HEK293T (cell line): ENCODE data around the gene STAT4.

Experiments
- CTCF ChIA-PET: fragments of 350-600 bp; formaldehyde crosslinking; extraction: SDS; loops from one replicate; lab custom pipeline; 2021; ENCODE audit warnings: antibody characterized with exemption, inconsistent platforms; lab: Yijun Ruan, JAX
- POLR2A ChIA-PET: fragments of 350-600 bp; formaldehyde crosslinking; extraction: SDS; loops from one replicate; lab custom pipeline; 2020; ENCODE audit warnings: antibody characterized with exemption, inconsistent platforms; lab: Yijun Ruan, JAX
- DNase-seq: peaks from one replicate; pipeline ENCODE4 v3.0.0; 2012; ENCODE audit warnings: mixed read lengths; ENCODE audit errors: extremely low spot score
- ARNT ChIP-seq: fragments of 450-650 bp; IDR thresholded peaks from 2 replicates; pipeline ENCODE4 v1.6.1; 2017; ENCODE audit warnings: mild to moderate bottlenecking
- BHLHE40 ChIP-seq: fragments of 450-650 bp; IDR thresholded peaks from 2 replicates; pipeline ENCODE4 v1.6.1; 2016; ENCODE audit warnings: mild to moderate bottlenecking, moderate library complexity, borderline replicate concordance
- CTBP1 ChIP-seq: fragments of 450-650 bp; IDR thresholded peaks from 2 replicates; pipeline ENCODE4 v1.6.1; 2016; ENCODE audit warnings: borderline replicate concordance
- ELF4 ChIP-seq: fragments of 450-650 bp; IDR thresholded peaks from 2 replicates; pipeline ENCODE4 v1.6.1; 2017; ENCODE audit warnings: antibody characterized with exemption
- FOXA1 ChIP-seq: fragments of 450-650 bp; IDR thresholded peaks from 2 replicates; pipeline ENCODE4 v1.6.1; 2016; ENCODE audit warnings: mild to moderate bottlenecking
- FOXK2 ChIP-seq: fragments of 450-650 bp; IDR thresholded peaks from 2 replicates; pipeline ENCODE4 v1.6.1; 2016; ENCODE audit warnings: mild to moderate bottlenecking
- FOXM1 ChIP-seq: fragments of 450-650 bp; IDR thresholded peaks from 2 replicates; pipeline ENCODE4 v1.6.1; 2017; ENCODE audit warnings: mild to moderate bottlenecking, borderline replicate concordance
- HDGF ChIP-seq: fragments of 450-650 bp; IDR thresholded peaks from 2 replicates; pipeline ENCODE4 v1.6.1; 2017; ENCODE audit warnings: antibody characterized with exemption, borderline replicate concordance
- L3MBTL2 ChIP-seq: fragments of 450-650 bp; conservative IDR thresholded peaks from 2 replicates; pipeline ENCODE4 v1.6.1; 2016; ENCODE audit warnings: mild to moderate bottlenecking
- LEF1 ChIP-seq: fragments of 450-650 bp; IDR thresholded peaks from 2 replicates; pipeline ENCODE4 v1.6.1; 2017; ENCODE audit warnings: mild to moderate bottlenecking, borderline replicate concordance
- NFRKB ChIP-seq: fragments of 450-650 bp; IDR thresholded peaks from 2 replicates; pipeline ENCODE4 v1.6.1; 2016; ENCODE audit warnings: mild to moderate bottlenecking, moderate library complexity
- SP1 ChIP-seq: fragments of 450-650 bp; IDR thresholded peaks from 2 replicates; pipeline ENCODE4 v1.6.1; 2017
- SUZ12 ChIP-seq: fragments of 450-650 bp; IDR thresholded peaks from 2 replicates; pipeline ENCODE4 v1.6.1; 2016; ENCODE audit warnings: mild to moderate bottlenecking
- TARDBP ChIP-seq: fragments of 450-650 bp; IDR thresholded peaks from 2 replicates; pipeline ENCODE4 v1.6.1; 2016
- ZNF384 ChIP-seq: fragments of 450-650 bp; IDR thresholded peaks from 2 replicates; pipeline ENCODE4 v1.6.1; 2016
- TF ChIP-seq, protein P1 (sequence below): fragments of 450-650 bp; IDR thresholded peaks from 2 replicates; pipeline ENCODE4 v1.6.1; 2016

Gene STAT4

GRCh38 chr2:191026377-191026776, 124.4 kb downstream of the STAT4 start:
- CTCF ChIA-PET, result interaction anchor here (0.7 kb wide), 1 partner anchor 937 kb away, joined by 3 read pairs; no protein-coding TSS in a partner anchor
- TF ChIP-seq FOXM1 (no peak), SP1 (no peak), TARDBP (no peak), L3MBTL2 (no peak), HDGF (no peak), FOXK2 (no peak), ZNF384 (no peak), ARNT (no peak), NFRKB (no peak), CTBP1 (no peak), LEF1 (no peak), FOXA1 (no peak), SUZ12 (no peak), ELF4 (no peak), BHLHE40 (no peak)
- TF ChIP-seq, protein P1, sequence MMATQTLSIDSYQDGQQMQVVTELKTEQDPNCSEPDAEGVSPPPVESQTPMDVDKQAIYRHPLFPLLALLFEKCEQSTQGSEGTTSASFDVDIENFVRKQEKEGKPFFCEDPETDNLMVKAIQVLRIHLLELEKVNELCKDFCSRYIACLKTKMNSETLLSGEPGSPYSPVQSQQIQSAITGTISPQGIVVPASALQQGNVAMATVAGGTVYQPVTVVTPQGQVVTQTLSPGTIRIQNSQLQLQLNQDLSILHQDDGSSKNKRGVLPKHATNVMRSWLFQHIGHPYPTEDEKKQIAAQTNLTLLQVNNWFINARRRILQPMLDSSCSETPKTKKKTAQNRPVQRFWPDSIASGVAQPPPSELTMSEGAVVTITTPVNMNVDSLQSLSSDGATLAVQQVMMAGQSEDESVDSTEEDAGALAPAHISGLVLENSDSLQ, result no peak
- DNase-seq, result no peak
- POLR2A ChIA-PET, result no interaction called here

DNA sequence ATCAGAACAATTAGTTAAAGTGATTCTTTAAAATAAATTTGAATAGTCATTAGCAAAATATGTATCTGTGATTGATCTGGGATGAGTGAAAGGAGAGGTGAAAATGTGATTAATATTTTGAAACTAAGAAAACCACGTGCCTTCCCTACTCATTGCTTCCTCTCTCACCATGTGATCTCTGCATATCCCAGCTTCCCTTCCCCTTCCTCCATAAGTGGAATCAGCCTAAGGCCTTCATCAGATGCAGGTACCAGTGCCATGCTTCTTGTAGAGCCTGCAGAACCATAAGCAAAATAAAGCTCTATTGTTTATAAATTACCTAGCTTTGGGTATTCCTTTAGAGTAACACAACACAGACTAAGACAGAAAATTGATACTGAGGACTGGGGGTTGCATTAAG, 125.7 kb downstream of the STAT4 start:
- CTCF ChIA-PET, result no interaction called here

DNA sequence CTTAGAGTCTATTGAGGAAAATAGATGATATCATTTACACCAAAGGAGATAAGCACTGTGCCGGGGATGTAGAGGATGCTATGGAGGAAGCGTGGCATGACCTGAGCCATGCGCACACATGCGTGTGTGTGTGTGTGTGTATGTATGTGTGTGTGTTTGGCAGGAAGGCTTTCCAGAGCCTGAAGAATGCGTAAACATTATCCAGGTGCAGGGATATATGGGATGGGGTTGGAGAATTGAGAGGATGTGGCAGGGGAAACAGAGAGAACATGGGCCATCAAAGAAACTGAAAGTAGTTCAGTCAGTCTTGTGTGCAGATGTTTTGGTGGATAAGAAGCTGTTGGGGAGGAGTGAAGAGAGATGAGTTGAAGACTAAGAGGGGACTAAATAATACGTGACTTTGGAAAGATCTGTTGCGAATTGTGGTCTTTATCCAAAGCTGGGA, 127.5 kb downstream of the STAT4 start:
- ChIA-PET POLR2A (interaction anchor here (1.3 to 1.4 kb wide), 2 partner anchors 9 to 12 kb away, joined by 3 to 4 read pairs; partner anchors contain the start of gene STAT1), CTCF (no interaction called here)
- TF ChIP-seq CTBP1 (no peak), TARDBP (no peak), LEF1 (no peak), ARNT (no peak), L3MBTL2 (no peak), ZNF384 (no peak), ELF4 (no peak), FOXA1 (no peak), BHLHE40 (no peak), SUZ12 (no peak), SP1 (no peak), FOXM1 (no peak), HDGF (no peak), NFRKB (no peak), FOXK2 (no peak)
- TF ChIP-seq, protein P1, result no peak
- DNase-seq, result no peak

More for the DNA sequence above, 125.7 kb downstream of the STAT4 start:
- TF ChIP-seq BHLHE40 (no peak), ARNT (no peak), FOXK2 (no peak), TARDBP (no peak), CTBP1 (no peak)
- DNase-seq, result no peak
- POLR2A ChIA-PET, result interaction anchor here (1.2 kb wide), 1 partner anchor 11 kb away, joined by 5 read pairs; the partner anchor contains the start of gene STAT1

DNA sequence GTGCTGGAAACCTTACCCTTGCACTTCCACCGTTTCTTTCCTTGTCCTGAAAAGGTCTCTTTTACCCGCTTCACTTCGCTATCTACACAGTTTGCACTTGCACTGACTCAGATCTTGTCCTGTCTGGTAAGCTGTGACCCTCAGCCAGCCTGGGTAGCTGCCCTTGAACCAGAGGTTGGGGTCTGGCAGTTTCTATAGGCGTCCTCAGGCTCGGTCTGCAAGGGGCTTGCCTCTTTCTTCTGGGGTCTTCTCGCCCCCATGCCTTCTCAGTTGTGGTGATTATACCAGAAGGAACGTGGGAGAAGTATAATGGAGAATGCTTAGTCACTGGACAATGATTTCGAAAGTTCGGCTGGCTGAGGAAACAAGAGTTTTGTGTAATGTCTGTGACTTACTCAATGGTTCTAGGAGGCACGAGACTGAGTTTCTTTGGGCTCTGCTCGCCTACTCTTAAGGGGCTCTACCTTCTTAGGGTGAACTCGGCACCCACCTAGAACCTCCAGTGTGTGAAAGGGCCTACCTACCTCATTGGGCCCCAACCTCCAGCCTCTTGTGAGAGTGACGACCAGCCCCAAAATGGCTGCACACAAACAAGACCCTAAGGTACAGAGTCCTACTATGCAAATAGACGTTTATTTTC, 129.9 kb downstream of the STAT4 start:
- ChIA-PET CTCF (interaction anchor here (0.6 kb wide), 1 partner anchor 601 kb away, joined by 3 read pairs; no protein-coding TSS in a partner anchor), POLR2A (interaction anchor here (1.1 to 1.6 kb wide), 2 partner anchors 13 to 139 kb away, joined by 3 to 4 read pairs; no protein-coding TSS in a partner anchor)
- DNase-seq, result no peak
- TF ChIP-seq CTBP1 (no peak), ELF4 (no peak), FOXK2 (no peak), HDGF (no peak), FOXA1 (no peak), LEF1 (no peak), ZNF384 (no peak), NFRKB (no peak), TARDBP (no peak), L3MBTL2 (no peak), BHLHE40 (no peak), SP1 (no peak), ARNT (no peak), SUZ12 (no peak), FOXM1 (no peak)
- TF ChIP-seq, protein P1, result no peak

DNA sequence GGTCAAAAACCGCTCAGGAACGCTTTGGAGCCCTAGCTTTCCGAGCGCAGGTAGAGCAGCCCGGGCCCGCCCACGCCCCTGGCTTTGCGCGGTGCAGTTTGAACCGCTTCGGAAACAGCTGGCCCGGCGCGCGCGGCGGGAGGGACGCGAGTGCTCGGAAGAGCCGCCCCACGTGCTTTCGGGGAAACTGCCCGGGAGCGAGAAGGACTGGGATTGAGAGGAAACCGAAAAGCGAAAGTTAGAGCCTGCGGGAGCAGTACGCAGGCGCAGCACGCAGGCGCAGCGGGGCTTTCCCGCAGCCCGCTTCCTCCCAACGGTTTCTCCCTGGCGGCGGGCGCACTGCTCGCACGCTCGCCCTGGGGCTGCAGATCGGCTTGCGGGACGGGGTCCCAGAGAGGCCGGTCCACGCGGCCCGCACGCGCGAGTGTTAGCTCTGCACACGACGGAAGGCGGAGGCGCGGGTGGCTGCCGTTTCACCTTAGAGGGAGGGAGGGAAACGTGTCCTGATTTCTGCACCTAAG, 130.5 kb downstream of the STAT4 start:
- TF ChIP-seq ARNT (peak; percentile 83), LEF1 (no peak), TARDBP (no peak), HDGF (no peak), NFRKB (peak; percentile 80), ZNF384 (no peak), L3MBTL2 (peak; percentile 94), BHLHE40 (no peak), FOXM1 (no peak), FOXK2 (no peak), CTBP1 (peak; percentile 75; the same call in 1 of the 2 replicates), ELF4 (peak; percentile 54; the same call in 1 of the 2 replicates)
- TF ChIP-seq, protein P1, result no peak
- ChIA-PET CTCF (interaction anchor here (0.6 kb wide), 1 partner anchor 601 kb away, joined by 3 read pairs; no protein-coding TSS in a partner anchor), POLR2A (interaction anchor here (1.1 to 1.6 kb wide), 3 partner anchors 12 to 161 kb away, joined by 3 to 4 read pairs (median 3); no protein-coding TSS in a partner anchor)
- peak; percentile 96 for DNase-seq
